Keratinocyte (primary cell): ENCODE data around the gene C16orf90.

Source experiments
- EZH2 ChIP-seq: IDR thresholded peaks from one replicate; pipeline ENCODE4 v1.6.1; 2012; ENCODE audit warnings: inconsistent platforms, mild to moderate bottlenecking, low read length, moderate library complexity
- TF ChIP-seq, protein P1 (sequence below), 3 experiments: IDR thresholded peaks in 1 of 3; conservative IDR thresholded peaks in 1 of 3; optimal IDR thresholded peaks in 1 of 3; 2 replicates in 2 of 3; 3 replicates in 1 of 3; pipeline versions ENCODE3 to v1.5.1; 2011; ENCODE audit warnings: low read length in 3 of 3, mild to moderate bottlenecking in 3 of 3, moderate library complexity in 2 of 3, control low read depth in 1 of 3, inconsistent platforms in 1 of 3; ENCODE audit not compliant: insufficient read depth in 2 of 3; ENCODE audit errors: extremely low read depth in 1 of 3

DNA sequence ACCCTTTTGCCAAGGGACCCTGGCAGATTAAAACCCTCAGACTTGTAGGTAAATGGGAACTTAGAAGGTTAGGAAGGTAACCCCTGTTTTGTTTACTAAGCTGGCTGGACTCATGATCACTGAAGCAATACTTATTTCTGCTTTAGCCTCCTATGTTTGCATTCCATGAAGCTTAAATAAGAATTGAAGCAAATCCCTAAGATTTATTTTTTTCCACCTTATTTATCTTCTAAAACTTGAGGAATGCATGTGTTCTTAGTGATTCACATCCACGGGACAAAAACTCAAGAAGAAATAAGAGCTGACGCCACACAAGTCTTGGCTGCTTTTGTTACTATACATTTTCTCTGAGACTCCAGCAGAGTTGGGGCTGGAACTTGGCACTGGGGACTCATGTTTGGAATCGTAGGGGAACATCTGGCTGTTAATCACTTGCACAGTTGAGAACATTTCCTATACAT, 41.0 kb upstream of the C16orf90 start:
- TF ChIP-seq, protein P1, sequence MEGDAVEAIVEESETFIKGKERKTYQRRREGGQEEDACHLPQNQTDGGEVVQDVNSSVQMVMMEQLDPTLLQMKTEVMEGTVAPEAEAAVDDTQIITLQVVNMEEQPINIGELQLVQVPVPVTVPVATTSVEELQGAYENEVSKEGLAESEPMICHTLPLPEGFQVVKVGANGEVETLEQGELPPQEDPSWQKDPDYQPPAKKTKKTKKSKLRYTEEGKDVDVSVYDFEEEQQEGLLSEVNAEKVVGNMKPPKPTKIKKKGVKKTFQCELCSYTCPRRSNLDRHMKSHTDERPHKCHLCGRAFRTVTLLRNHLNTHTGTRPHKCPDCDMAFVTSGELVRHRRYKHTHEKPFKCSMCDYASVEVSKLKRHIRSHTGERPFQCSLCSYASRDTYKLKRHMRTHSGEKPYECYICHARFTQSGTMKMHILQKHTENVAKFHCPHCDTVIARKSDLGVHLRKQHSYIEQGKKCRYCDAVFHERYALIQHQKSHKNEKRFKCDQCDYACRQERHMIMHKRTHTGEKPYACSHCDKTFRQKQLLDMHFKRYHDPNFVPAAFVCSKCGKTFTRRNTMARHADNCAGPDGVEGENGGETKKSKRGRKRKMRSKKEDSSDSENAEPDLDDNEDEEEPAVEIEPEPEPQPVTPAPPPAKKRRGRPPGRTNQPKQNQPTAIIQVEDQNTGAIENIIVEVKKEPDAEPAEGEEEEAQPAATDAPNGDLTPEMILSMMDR (optimal IDR thresholded peaks at IDR 0.05 in 1 of 3, IDR thresholded peaks at IDR 0.05 in 1 of 3, conservative IDR thresholded peaks at IDR 0.05 in 1 of 3; ENCODE audit: extremely low read depth in 1 of 3, insufficient read depth in 2 of 3, low read length in 3 of 3), result no peak
- TF ChIP-seq EZH2, result no peak
